DMS 273 treated with DMSO at 0.1 percent for 48 hours (cell line): ENCODE measurements around the gene MACROH2A1.
A peak's percentile ranks its signal among the peaks of the same experiment; 100 is the strongest.

Source experiments
- DNase-seq: peaks from one replicate; lab custom pipeline; 2025; lab: John Stamatoyannopoulos, UW

The MACROH2A1 gene

DNA sequence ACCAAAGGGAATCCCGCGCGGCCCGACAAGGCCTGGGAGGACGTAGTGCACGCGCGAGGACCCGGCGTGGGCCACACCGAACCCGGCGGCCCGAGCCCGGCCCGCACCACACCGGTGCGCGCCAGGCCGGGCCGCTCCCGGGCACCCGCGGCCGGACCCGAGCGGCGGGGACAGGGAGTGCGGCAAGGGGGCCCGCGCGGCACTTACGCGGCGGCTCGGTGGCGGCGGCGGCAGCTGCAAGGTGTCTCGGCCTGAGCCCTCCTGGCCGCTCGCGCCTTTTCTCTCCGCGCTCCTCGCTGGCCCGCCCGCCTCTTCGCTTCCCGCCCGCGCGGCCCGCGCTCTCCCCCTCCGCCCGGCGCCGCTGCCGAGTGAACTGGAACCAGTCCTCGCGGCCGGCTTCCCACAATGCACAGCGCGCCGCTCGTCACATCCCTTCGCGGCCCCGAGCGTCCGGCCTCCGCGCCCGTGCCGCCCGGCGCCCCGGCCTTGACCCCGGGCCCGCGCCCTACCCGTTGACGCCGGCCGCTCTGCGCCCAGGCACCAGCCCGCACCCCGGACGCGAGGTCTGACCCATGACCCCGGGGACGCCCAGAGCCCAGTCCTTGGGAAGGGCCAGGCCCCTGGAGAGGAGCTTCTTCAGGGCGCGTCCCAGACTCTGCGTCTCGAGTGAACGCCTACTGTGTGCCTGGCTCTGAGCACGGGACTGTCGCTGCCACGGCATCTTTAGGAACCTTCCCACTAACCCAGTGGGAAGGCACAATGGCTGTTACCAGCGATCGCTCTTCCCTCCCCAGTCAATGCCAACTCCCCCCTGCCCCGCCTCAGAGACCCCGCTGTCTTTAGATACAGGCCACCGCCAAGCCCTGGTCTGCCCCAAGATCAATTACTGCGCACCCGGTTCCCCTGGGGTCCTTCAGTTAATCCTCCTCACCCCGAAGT, at the start of gene MACROH2A1:
MACROH2A1 (minus strand) TSS at position 377 of the 939 bp plus-strand sequence. CDS start 10,138 bp downstream, outside the sequence.
- DNase-seq, result peak; percentile 35

DNA sequence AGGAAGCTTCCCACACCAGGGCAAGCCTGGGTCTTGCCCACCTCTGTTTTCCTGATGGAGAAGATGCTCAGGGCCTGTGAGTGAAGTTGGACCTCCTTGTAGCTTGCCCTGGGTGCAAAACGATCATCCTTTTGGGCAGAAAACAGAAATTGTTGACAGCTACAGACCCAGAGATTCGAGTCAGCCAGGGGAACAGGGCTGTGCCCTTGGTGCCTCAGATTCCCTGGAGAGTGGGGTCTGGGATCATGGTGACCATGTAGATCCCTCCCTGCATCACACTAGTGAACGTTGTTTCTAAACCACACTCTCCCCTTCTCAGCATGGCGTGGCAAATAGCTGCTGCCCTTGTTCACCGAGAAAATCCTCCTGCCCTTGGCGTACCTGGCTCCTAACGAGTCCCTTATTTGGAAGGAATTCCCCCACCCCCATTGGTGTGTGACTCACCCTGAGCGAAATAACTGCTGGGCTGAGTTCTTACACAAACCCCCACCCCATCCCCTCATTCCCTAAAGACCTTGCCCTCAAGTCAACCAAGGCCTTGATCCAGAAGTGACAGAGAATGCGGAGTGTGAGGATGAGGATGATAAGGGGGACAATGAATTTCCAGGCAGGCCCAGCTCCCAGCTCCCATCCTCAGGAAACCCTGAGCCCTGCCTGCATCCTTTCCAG, 49.2 kb upstream of the MACROH2A1 start:
- no peak for DNase-seq

- DNase-seq, result no peak
Measured at GRCh38 chr5:135447298-135447929, 48.4 kb upstream of the MACROH2A1 start, which contains the start of gene DCANP1. Gene DCANP1, minus strand, starts transcription at chr5:135447348. Its CDS starts 240 bp downstream, at chr5:135447108.

- no peak for DNase-seq
Measured at GRCh38 chr5:135446615-135447014, 47.6 kb upstream of the MACROH2A1 start.

DNA sequence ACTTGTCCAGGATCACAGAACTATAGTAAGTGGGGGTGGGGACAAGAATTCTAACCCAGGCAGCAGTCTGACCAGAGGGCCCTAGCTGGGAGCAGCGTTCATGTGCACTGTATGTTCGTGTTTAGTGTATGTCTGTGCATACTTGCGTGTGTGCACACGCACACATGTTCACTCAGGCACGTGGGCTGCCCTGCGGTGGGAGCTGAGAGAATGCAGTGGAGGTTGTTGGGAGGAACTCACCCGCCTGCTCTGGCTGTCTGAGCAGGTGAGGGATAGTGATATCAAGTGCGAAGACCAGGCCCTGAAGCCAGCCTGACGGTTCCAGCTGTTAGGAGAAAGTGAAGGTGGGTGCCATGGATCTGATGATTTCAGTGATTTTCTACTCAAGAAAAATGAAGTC, 47.2 kb upstream of the MACROH2A1 start:
- DNase-seq, result no peak

GRCh38 chr5:135445306-135445985, 46.4 kb upstream of the MACROH2A1 start:
- DNase-seq, result no peak

DNA sequence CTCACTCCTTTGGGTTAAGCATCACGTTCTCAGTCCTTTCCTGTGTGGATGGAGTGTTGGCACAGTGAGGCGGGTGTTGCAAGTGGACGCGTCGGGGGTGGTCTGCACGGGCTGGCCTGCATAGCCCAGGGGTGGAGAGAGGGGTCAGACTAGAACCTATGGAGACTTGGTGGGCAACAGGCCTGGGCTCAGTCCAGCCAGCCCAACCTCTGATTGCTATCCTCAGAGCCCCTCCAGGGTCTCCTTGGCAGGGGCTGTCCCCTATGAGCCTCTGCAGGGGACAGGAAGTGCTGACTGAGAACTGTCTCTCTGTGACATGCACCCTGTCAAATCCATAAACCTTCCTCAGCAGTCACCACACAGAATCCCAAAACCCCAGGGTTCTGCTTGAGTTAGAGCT, 45.9 kb upstream of the MACROH2A1 start:
- DNase-seq, result no peak

DNA sequence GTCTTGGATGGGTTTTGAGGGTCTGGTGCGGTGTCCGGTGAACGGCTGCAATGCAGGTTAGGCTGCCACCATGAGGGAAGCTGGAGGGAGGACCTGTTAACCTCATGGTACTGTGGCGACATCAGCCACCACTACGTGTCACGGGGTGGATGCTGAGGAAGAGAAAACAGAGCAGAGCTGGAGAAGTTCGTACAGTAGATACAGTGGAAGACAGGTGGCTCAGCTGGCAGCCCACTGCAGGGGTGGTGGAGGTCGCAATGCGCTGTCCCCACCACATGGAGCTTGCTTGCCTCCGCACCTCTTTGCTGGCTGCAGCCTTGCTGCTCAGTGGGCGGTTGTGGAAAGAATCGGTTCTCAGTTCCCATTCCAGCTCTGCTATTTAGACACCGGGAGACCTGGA, 45.3 kb upstream of the MACROH2A1 start:
- no peak for DNase-seq

DNA sequence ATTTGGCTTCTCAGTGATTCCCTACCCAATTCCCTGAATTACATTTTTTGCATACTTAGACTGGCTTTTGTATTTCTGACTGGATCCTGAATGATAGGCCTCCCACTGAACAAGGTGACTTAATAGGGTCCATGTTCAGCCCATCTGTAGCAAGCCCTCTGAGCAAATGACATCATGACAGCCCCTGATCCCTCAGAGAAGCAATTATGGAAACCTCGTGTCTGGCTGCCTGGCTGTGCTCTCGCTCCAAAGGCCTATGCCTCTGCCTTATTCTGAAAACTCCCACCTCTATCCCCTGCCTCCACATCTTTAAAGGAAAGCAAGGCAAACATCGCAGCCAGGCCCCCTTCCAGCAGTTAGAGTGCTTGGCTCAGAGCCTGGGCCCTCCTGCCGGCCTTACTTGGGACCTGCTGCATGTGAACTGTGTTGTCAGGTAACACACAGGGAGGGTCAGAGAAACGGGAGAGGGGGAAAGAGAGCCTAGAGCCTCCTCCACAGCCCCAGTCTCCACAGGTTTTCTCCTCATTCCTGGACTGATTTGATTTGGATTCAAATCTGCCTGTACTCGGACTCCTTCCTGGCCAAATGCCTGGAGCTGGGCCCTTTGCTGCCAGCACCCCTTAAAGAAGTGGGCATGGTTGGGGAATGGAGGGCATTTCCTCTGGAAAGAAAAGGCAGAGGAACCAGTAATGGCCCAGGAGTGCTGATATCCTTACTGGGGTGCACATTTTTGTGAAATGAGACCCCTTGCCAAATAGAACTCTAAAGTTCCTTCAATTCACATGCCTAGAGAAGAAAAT, 44.3 kb upstream of the MACROH2A1 start:
- no peak for DNase-seq

GRCh38 chr5:135442431-135443160, 43.6 kb upstream of the MACROH2A1 start:
- no peak for DNase-seq

GRCh38 chr5:135441919-135442318, 42.9 kb upstream of the MACROH2A1 start:
- no peak for DNase-seq

- no peak for DNase-seq
Measured at GRCh38 chr5:135441350-135441831, 42.4 kb upstream of the MACROH2A1 start.

DNA sequence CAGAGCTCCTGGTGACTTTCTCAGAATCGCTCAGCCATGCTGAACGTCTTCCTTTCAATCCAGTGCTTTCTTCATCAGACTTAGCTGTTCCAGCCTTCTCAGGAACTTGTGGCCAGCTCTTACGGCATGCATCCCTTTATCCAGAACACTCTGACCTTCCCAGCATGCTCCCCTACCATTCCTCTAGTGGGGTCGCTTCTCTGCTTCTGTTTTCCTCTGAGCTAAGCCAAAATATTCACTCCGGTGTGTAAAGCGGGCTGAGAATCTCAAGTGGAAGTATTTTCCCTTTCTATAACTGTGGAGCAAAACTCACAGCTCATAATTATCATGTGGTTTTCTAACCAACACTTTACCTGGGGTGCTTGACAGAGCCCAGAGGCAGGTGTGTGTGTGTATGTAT, 41.9 kb upstream of the MACROH2A1 start:
- no peak for DNase-seq

DNA sequence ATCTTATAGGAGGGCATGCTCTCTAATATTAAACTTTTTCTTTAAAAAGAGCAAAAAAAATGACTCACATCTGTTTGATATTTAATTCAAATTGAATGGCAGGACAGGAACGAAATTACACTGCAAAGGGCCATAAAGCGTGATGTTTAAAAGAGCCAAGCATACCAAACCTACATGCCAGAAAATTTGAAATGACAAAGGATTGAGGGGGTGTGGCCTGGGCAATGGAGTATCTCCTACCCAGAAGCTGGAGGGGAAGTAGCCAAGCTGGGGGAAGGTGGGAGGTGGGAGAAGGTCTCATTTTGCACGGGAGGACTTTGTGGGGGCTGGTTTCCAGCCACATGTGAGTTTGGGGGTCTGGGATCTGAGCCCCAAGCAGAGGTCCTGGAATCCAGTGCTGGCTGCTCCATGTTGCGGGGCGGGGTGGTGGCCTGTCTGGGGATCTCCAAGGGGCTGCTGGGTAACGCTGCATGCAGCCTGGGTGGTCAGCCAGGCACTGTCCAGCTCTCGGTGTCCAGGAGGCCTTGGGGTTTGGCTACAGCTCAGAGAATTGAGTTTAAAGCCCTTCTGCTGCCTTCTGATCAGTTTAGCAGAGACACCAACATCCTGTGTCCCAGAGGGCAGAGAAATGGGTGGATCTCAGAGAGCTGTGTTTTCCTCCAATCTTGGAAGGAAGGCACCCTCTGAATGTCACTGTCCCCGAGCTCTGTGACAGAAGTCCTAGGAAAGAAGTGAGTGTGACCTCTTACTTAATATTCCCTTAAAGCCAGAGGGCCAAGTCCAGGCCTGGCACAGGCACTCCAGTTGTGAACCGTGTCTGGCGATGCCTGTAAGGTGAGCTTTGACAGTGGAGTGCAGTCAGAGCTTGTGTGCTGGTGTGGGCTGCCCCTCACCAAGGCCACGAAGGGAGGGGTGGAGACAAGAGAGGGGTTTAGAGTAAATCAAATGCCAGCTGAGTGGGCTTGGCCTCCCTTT, 40.5 kb upstream of the MACROH2A1 start:
- no peak for DNase-seq

DNA sequence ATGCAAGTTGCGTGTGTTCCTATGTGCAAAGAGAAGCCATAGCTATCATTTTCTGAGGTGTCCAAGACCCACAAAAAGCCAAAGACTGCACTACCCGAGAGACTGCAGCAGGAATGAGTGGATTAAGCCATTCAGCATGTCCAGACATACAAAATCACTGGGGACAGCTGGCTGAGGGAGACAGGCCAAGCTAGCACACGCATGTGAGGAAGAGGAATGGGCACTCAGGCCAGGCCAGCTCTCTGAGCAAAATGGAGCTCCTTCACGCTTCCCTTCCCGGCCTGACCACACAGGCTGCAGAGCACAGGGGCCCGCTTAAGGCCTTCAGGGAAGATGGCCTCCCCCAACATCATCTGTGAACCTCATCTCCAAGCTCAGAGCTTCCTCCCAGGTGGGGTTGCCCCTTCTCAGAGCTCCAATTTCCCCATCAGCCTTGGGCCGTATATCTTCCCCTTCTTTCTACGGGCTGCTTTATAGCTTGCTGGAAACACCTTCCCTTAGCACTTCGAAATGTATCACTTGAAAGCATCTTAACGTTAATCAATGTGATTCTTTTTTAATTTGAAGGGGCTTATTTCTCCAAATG, 39.7 kb upstream of the MACROH2A1 start:
- no peak for DNase-seq

GRCh38 chr5:135437796-135438560, 38.9 kb upstream of the MACROH2A1 start:
- DNase-seq, result peak; percentile 95

- no peak for DNase-seq
Measured at GRCh38 chr5:135437422-135437795, 38.4 kb upstream of the MACROH2A1 start.

GRCh38 chr5:135436951-135437418, 38.0 kb upstream of the MACROH2A1 start:
- DNase-seq, result no peak
